Gastroesophageal sphincter (tissue), 4 donors: Measurements from ENCODE around the gene TENM3. TPM values are rescaled to one million over a fixed set of nuclear protein-coding genes. Genes with fewer than 3 reads are reported as not detected.

ENCODE experiments used
- ATAC-seq: fragments of 150-250 bp; one replicate; pipeline ENCODE4 v1.9.1; 2016; ENCODE audit warnings: mild to moderate bottlenecking, moderate library complexity
- H3K27ac ChIP-seq, 4 donors: fragments of 200-600 bp; sonication (generic) in 3 of 4; 1 replicate in 3 of 4; 2 replicates in 1 of 4; pipeline ENCODE4 v1.5.1; 2016 to 2019
- H3K27me3 ChIP-seq: fragments of 200-600 bp; sonication (generic); one replicate; pipeline ENCODE4 v1.5.1; 2019
- H3K36me3 ChIP-seq, 2 donors: fragments of 200-600 bp; sonication (generic); one replicate each; pipeline ENCODE4 v1.5.1; 2019; ENCODE audit warnings: control low read depth in 1 of 2
- H3K4me1 ChIP-seq, 3 donors: fragments of 200-600 bp; sonication (generic); 1 replicate in 2 of 3; 2 replicates in 1 of 3; pipeline ENCODE4 v1.5.1; 2016 to 2019; ENCODE audit warnings: control low read depth in 2 of 3
- H3K4me3 ChIP-seq, 2 donors: fragments of 200-600 bp; sonication (generic); one replicate each; pipeline ENCODE4 v1.5.1; 2019; ENCODE audit warnings: mild to moderate bottlenecking in 1 of 2, moderate library complexity in 1 of 2
- H3K9me3 ChIP-seq, 3 donors: fragments of 200-600 bp; sonication (generic); one replicate each; pipeline ENCODE4 v1.5.1; 2017 to 2019; ENCODE audit warnings: control low read depth in 2 of 3
- CTCF ChIP-seq, 4 experiments: fragments of 200-600 bp in 2 of 4; fragments of 450-650 bp in 2 of 4; sonication (generic) in 1 of 4; IDR thresholded peaks; one replicate each; pipeline ENCODE4 v1.5.1; 2017 to 2019; ENCODE audit warnings: antibody characterized with exemption in 4 of 4, mild to moderate bottlenecking in 2 of 4, moderate library complexity in 2 of 4
- EP300 ChIP-seq: sonication (generic); formaldehyde crosslinking; IDR thresholded peaks from one replicate; pipeline ENCODE4 v1.6.1; 2017; ENCODE audit warnings: antibody characterized with exemption, mild to moderate bottlenecking
- POLR2A ChIP-seq, 2 donors: fragments of 450-650 bp; IDR thresholded peaks; one replicate each; pipeline ENCODE4 v1.6.1; 2017; ENCODE audit warnings: antibody characterized with exemption in 2 of 2, mild to moderate bottlenecking in 2 of 2, moderate library complexity in 1 of 2
- POLR2AphosphoS5 ChIP-seq: sonication (generic); formaldehyde crosslinking; IDR thresholded peaks from one replicate; pipeline ENCODE4 v1.6.1; 2017; ENCODE audit warnings: antibody characterized with exemption
- WGBS, 2 donors: methylation state at CpG; one replicate each; pipeline ENCODE4 v1.1.5; 2018; ENCODE audit warnings: low coverage in 1 of 2; 5-methylcytosine and 5-hydroxymethylcytosine counted together
- total RNA-seq, 4 donors: library from RNA; depleted of rRNA; stranded (reverse); fragments of >200 nt; gene quantifications; one replicate each; pipeline ENCODE4 v1.1.0, GENCODE V29; 2016

The TENM3 gene
- total RNA-seq, 4 donors from 2014 or later, result 8.2 to 39.9 (median 15.8) TPM

- H3K27ac ChIP-seq, result no peak overlapping the region
- H3K27me3 ChIP-seq, result no peaks in the 10 kb centered on the region
- no peak overlapping the region for H3K4me3 ChIP-seq
- no peak for ATAC-seq
- H3K36me3 ChIP-seq, result no peaks in the 10 kb centered on the region
- H3K4me1 ChIP-seq, result no peaks in the 10 kb centered on the region
- no peaks in the 10 kb centered on the region for H3K9me3 ChIP-seq
- TF ChIP-seq POLR2AphosphoS5 (no peak), POLR2A (IDR thresholded peaks at IDR 0.05) (no peak), EP300 (no peak), CTCF (IDR thresholded peaks at IDR 0.05) (no peak)
- WGBS, 2 donors, result 58 to 82% methylated on average over 3 to 4 of the region's 5 CpGs
Measured at GRCh38 chr4:182301736-182302135, 58.5 kb downstream of the TENM3 start.

GRCh38 chr4:182303847-182304246 is 60.6 kb downstream of the TENM3 start:
- Histone ChIP-seq H3K9me3 (no peaks in the 10 kb centered on the region), H3K36me3 (no peaks in the 10 kb centered on the region), H3K4me1 (peaks cover 0 to 7% (median 0%) of the 10 kb centered on the region in 3 donors), H3K4me3 (no peak overlapping the region), H3K27me3 (no peaks in the 10 kb centered on the region), H3K27ac (no peak overlapping the region)
- ATAC-seq, result no peak
- 90% methylated on average over 5 of the region's 5 CpGs for WGBS, 2 donors
- TF ChIP-seq CTCF (IDR thresholded peaks at IDR 0.05) (no peak), POLR2AphosphoS5 (no peak), EP300 (no peak), POLR2A (IDR thresholded peaks at IDR 0.05) (no peak)

- Histone ChIP-seq H3K4me3 (no peak overlapping the region), H3K4me1 (peaks cover 0 to 7% (median 0%) of the 10 kb centered on the region in 3 donors), H3K27ac (no peak overlapping the region), H3K36me3 (no peaks in the 10 kb centered on the region), H3K9me3 (no peaks in the 10 kb centered on the region), H3K27me3 (no peaks in the 10 kb centered on the region)
- TF ChIP-seq POLR2A (IDR thresholded peaks at IDR 0.05) (no peak), POLR2AphosphoS5 (no peak), CTCF (IDR thresholded peaks at IDR 0.05) (no peak), EP300 (no peak)
- 68 to 84% methylated on average over 4 of the region's 4 CpGs for WGBS, 2 donors
- no peak for ATAC-seq
Measured at GRCh38 chr4:182306792-182307507, 63.7 kb downstream of the TENM3 start.

- Histone ChIP-seq H3K4me3 (no peak overlapping the region), H3K27me3 (no peaks in the 10 kb centered on the region), H3K36me3 (no peaks in the 10 kb centered on the region), H3K27ac (peak overlapping the region in 1 of 4 donors; percentile 56), H3K9me3 (no peaks in the 10 kb centered on the region), H3K4me1 (peaks cover 0 to 7% (median 0%) of the 10 kb centered on the region in 3 donors)
- TF ChIP-seq POLR2A (IDR thresholded peaks at IDR 0.05) (no peak), EP300 (no peak), CTCF (IDR thresholded peaks at IDR 0.05) (no peak), POLR2AphosphoS5 (no peak)
- 44 to 51% methylated on average over 2 of the region's 2 CpGs for WGBS, 2 donors
- no peak for ATAC-seq
Measured at GRCh38 chr4:182307746-182308145, 64.5 kb downstream of the TENM3 start.

- Histone ChIP-seq H3K9me3 (peaks cover 0 to 14% (median 0%) of the 10 kb centered on the region in 3 donors), H3K4me1 (peaks cover 0 to 7% (median 0%) of the 10 kb centered on the region in 3 donors), H3K27me3 (no peaks in the 10 kb centered on the region), H3K4me3 (no peak overlapping the region), H3K36me3 (no peaks in the 10 kb centered on the region), H3K27ac (no peak overlapping the region)
- no peak for ATAC-seq
- TF ChIP-seq POLR2A (IDR thresholded peaks at IDR 0.05) (no peak), EP300 (no peak), CTCF (IDR thresholded peaks at IDR 0.05) (no peak), POLR2AphosphoS5 (no peak)
- WGBS, 2 donors, result 67 to 83% methylated on average over 1 of the region's 1 CpG
Measured at GRCh38 chr4:182309877-182310276, 66.7 kb downstream of the TENM3 start.
